HepG2 (cell line): ENCODE measurements around the gene PEX10.

Experiments
- CTCF ChIP-seq: sonication (generic); formaldehyde crosslinking; IDR thresholded peaks from 2 replicates; pipeline ENCODE4 v1.5.0; 2020; ENCODE audit warnings: mild to moderate bottlenecking, missing genetic modification reagents, moderate library complexity
- ETV6 ChIP-seq: sonication (generic); formaldehyde crosslinking; conservative IDR thresholded peaks from 2 replicates; pipeline ENCODE4 v1.4.0; 2020; ENCODE audit warnings: missing genetic modification reagents
- GABPB1 ChIP-seq: IDR thresholded peaks from 2 replicates; pipeline ENCODE4 v1.6.1; 2016; ENCODE audit warnings: mild to moderate bottlenecking, missing genetic modification reagents, moderate library complexity, missing compliant biosample characterization
- NFIC ChIP-seq: IDR thresholded peaks from 2 replicates; pipeline ENCODE4 v1.6.1; 2012; ENCODE audit warnings: mild to moderate bottlenecking, low read length, inconsistent platforms
- POLR2A ChIP-seq, 2 experiments: IDR thresholded peaks; 2 replicates each; pipeline ENCODE4 v1.6.1; 2011; ENCODE audit warnings: low read depth in 2 of 2, low read length in 2 of 2, mild to moderate bottlenecking in 1 of 2, moderate library complexity in 1 of 2; ENCODE audit not compliant: insufficient read depth in 1 of 2

- TF ChIP-seq CTCF (CRISPR knock-in tag), result no peak
- no peak for TF ChIP-seq NFIC
- TF ChIP-seq GABPB1 (CRISPR knock-in tag), result no peak
- no peak for TF ChIP-seq POLR2A (IDR thresholded peaks at IDR 0.05; ENCODE audit: insufficient read depth in 1 of 2, low read depth in 2 of 2, low read length in 2 of 2)
- no peak for TF ChIP-seq ETV6 (CRISPR knock-in tag)
Observed at GRCh38 chr1:2438641-2439040, 26.3 kb upstream of the PEX10 start.
